IMR-90 (cell line): ENCODE results near the gene ADCY1. TPM values are rescaled to one million over a fixed set of nuclear protein-coding genes. Genes with fewer than 3 reads are reported as not detected.

Experiments
- ATAC-seq: fragments of 200-7000 bp; cut with Tn5 transposase; 2 replicates; pipeline ENCODE4 v1.9.1; 2020; ENCODE audit warnings: low read depth, mild to moderate bottlenecking, moderate library complexity
- BruUV-seq: library from RNA; stranded (reverse); fragments of 400-500 nt; replicated peaks from 2 replicates; lab custom pipeline; 2021; lab: Mats Ljungman, UMichigan
- CTCF ChIA-PET: fragments of 300-600 bp; formaldehyde crosslinking; extraction: SDS; loops from one replicate; lab custom pipeline; 2021; ENCODE audit warnings: antibody characterized with exemption; lab: Yijun Ruan, JAX
- POLR2A ChIA-PET: fragments of 300-600 bp; sonication (Branson Sonifier 250); formaldehyde crosslinking; loops from one replicate; lab custom pipeline; 2022; ENCODE audit warnings: antibody characterized with exemption; ENCODE audit not compliant: unreplicated experiment; lab: Charles Lee
- DNase-seq: peaks from one replicate; pipeline ENCODE4 v3.0.0; 2013
- H2AFZ ChIP-seq: replicated peaks from 2 replicates; pipeline ENCODE3; 2013; ENCODE audit warnings: low read length, mild to moderate bottlenecking; ENCODE audit not compliant: poor library complexity
- H2AK5ac ChIP-seq: 2 replicates; pipeline ENCODE4 v1.6.1; 2013; ENCODE audit warnings: low read depth, low read length, inconsistent platforms
- H2AK9ac ChIP-seq: replicated peaks from 2 replicates; pipeline ENCODE3; 2013; ENCODE audit warnings: mild to moderate bottlenecking, low read depth, low read length, moderate library complexity; ENCODE audit not compliant: poor library complexity
- H2BK120ac ChIP-seq: 2 replicates; pipeline ENCODE4 v1.6.1; 2013; ENCODE audit warnings: low read depth, low read length, inconsistent platforms
- H2BK15ac ChIP-seq: 3 replicates; pipeline ENCODE4 v1.6.1; 2013; ENCODE audit warnings: low read depth, low read length, inconsistent platforms
- H2BK20ac ChIP-seq: 2 replicates; pipeline ENCODE4 v1.6.1; 2013; ENCODE audit warnings: low read depth, mild to moderate bottlenecking, inconsistent platforms, low read length, moderate library complexity
- H2BK5ac ChIP-seq: 2 replicates; pipeline ENCODE4 v1.6.1; 2013; ENCODE audit warnings: mild to moderate bottlenecking, low read depth, low read length, inconsistent platforms; ENCODE audit not compliant: poor library complexity, severe bottlenecking
- H3K14ac ChIP-seq: replicated peaks from 2 replicates; pipeline ENCODE4 v1.6.1; 2013; ENCODE audit warnings: low read depth, low read length, inconsistent platforms
- H3K18ac ChIP-seq: 2 replicates; pipeline ENCODE4 v1.6.1; 2013; ENCODE audit warnings: low read depth, low read length, control low read depth
- H3K23ac ChIP-seq: 2 replicates; pipeline ENCODE4 v1.6.1; 2013; ENCODE audit warnings: low read depth, low read length, inconsistent platforms
- H3K27ac ChIP-seq: 2 replicates; pipeline ENCODE4 v1.5.1; 2013; ENCODE audit warnings: mild to moderate bottlenecking, control low read depth, low read length; ENCODE audit not compliant: insufficient read depth
- H3K27me3 ChIP-seq: 2 replicates; pipeline ENCODE4 v1.6.1; 2013; ENCODE audit warnings: low read length; ENCODE audit not compliant: control insufficient read depth, insufficient read depth
- H3K36me3 ChIP-seq: 2 replicates; pipeline ENCODE4 v1.6.1; 2013; ENCODE audit warnings: low read length, mixed read lengths; ENCODE audit not compliant: control insufficient read depth, insufficient read depth
- H3K4ac ChIP-seq: 2 replicates; pipeline ENCODE4 v1.6.1; 2013; ENCODE audit warnings: low read depth, low read length, inconsistent platforms
- H3K4me1 ChIP-seq: 2 replicates; pipeline ENCODE4 v1.6.1; 2013; ENCODE audit warnings: low read length, mixed read lengths; ENCODE audit not compliant: control insufficient read depth, insufficient read depth
- H3K4me2 ChIP-seq: 2 replicates; pipeline ENCODE4 v1.6.1; 2013; ENCODE audit warnings: low read depth, mild to moderate bottlenecking, control low read depth, low read length, moderate library complexity
- H3K4me3 ChIP-seq: 2 replicates; pipeline ENCODE4 v1.5.1; 2013; ENCODE audit warnings: low read depth, mild to moderate bottlenecking, control low read depth, low read length, moderate library complexity; ENCODE audit not compliant: insufficient read depth
- H3K56ac ChIP-seq: 2 replicates; pipeline ENCODE4 v1.6.1; 2013; ENCODE audit warnings: low read length, inconsistent platforms; ENCODE audit not compliant: insufficient read depth; ENCODE audit errors: extremely low read depth
- H3K79me1 ChIP-seq, 2 experiments: 2 replicates each; pipeline ENCODE4 v1.6.1; 2013; ENCODE audit warnings: low read length in 2 of 2, inconsistent platforms in 1 of 2, low read depth in 1 of 2
- H3K9ac ChIP-seq: 2 replicates; pipeline ENCODE4 v1.6.1; 2013; ENCODE audit warnings: low read depth, low read length, control low read depth
- H3K9me1 ChIP-seq: 2 replicates; pipeline ENCODE4 v1.6.1; 2013; ENCODE audit warnings: low read length, inconsistent platforms; ENCODE audit not compliant: insufficient read depth
- H3K9me3 ChIP-seq: 2 replicates; pipeline ENCODE4 v1.6.1; 2013; ENCODE audit warnings: low read length; ENCODE audit not compliant: control insufficient read depth, insufficient read depth
- H4K20me1 ChIP-seq: 2 replicates; pipeline ENCODE4 v1.6.1; 2013; ENCODE audit warnings: low read length, inconsistent platforms; ENCODE audit not compliant: insufficient read depth
- H4K5ac ChIP-seq: 2 replicates; pipeline ENCODE4 v1.6.1; 2013; ENCODE audit warnings: mild to moderate bottlenecking, low read depth, low read length, control low read depth
- H4K8ac ChIP-seq, 2 experiments: 2 replicates each; pipeline ENCODE4 v1.6.1; 2013; ENCODE audit warnings: low read depth in 2 of 2, low read length in 2 of 2, control low read depth in 1 of 2, inconsistent platforms in 1 of 2
- H4K91ac ChIP-seq: 2 replicates; pipeline ENCODE4 v1.6.1; 2013; ENCODE audit warnings: low read depth, low read length, inconsistent platforms; ENCODE audit not compliant: insufficient read depth
- BHLHE40 ChIP-seq: fragments of 150-350 bp; IDR thresholded peaks from 2 replicates; pipeline ENCODE4 v1.6.1; 2016; ENCODE audit warnings: mild to moderate bottlenecking, low read depth, low read length
- CEBPB ChIP-seq: IDR thresholded peaks from 2 replicates; pipeline ENCODE4 v1.6.1; 2012; ENCODE audit warnings: low read depth, low read length, improper control_type of control experiment
- CHD1 ChIP-seq: IDR thresholded peaks from 2 replicates; pipeline ENCODE4 v1.6.1; 2012; ENCODE audit warnings: low read depth, low read length, improper control_type of control experiment
- FOS ChIP-seq: fragments of 150-350 bp; IDR thresholded peaks from 2 replicates; pipeline ENCODE4 v1.6.1; 2016; ENCODE audit warnings: low read depth, low read length
- MAFK ChIP-seq: IDR thresholded peaks from 2 replicates; pipeline ENCODE4 v1.6.1; 2012; ENCODE audit warnings: low read depth, low read length, improper control_type of control experiment
- MAZ ChIP-seq: IDR thresholded peaks from 2 replicates; pipeline ENCODE4 v1.6.1; 2012; ENCODE audit warnings: low read depth, mild to moderate bottlenecking, low read length, improper control_type of control experiment, moderate library complexity, borderline replicate concordance
- MXI1 ChIP-seq: IDR thresholded peaks from 2 replicates; pipeline ENCODE4 v1.6.1; 2012; ENCODE audit warnings: low read depth, mild to moderate bottlenecking, low read length, moderate library complexity, borderline replicate concordance
- NFE2L2 ChIP-seq: fragments of 150-350 bp; IDR thresholded peaks from 2 replicates; pipeline ENCODE4 v1.6.1; 2016; ENCODE audit warnings: low read depth, mild to moderate bottlenecking, low read length
- POLR2A ChIP-seq: IDR thresholded peaks from 2 replicates; pipeline ENCODE4 v1.6.1; 2012; ENCODE audit warnings: mild to moderate bottlenecking, low read depth, low read length
- RAD21 ChIP-seq: IDR thresholded peaks from 2 replicates; pipeline ENCODE4 v1.6.1; 2012; ENCODE audit warnings: low read length, improper control_type of control experiment
- RCOR1 ChIP-seq: IDR thresholded peaks from 2 replicates; pipeline ENCODE4 v1.6.1; 2012; ENCODE audit warnings: mild to moderate bottlenecking, low read length, improper control_type of control experiment; ENCODE audit not compliant: insufficient replicate concordance
- RFX5 ChIP-seq: IDR thresholded peaks from 2 replicates; pipeline ENCODE4 v1.8.0; 2012; ENCODE audit warnings: low read depth, mild to moderate bottlenecking, low read length, moderate library complexity
- SMC3 ChIP-seq: fragments of 150-350 bp; IDR thresholded peaks from 2 replicates; pipeline ENCODE4 v1.6.1; 2016; ENCODE audit warnings: low read depth, mild to moderate bottlenecking, antibody characterized with exemption, low read length, moderate library complexity
- USF2 ChIP-seq: fragments of 150-350 bp; IDR thresholded peaks from 2 replicates; pipeline ENCODE4 v1.6.1; 2017; ENCODE audit warnings: mild to moderate bottlenecking, antibody characterized with exemption, low read length, low read depth
- WGBS, 2 experiments: methylation state at CpG; one replicate each; pipeline versions ENCODE4 v1.1.5 to v1.1.7; 2013; ENCODE audit warnings: missing lambda C conversion rate in 2 of 2; ENCODE audit not compliant: insufficient read length in 1 of 2; ENCODE audit errors: extremely low coverage in 2 of 2; 5-methylcytosine and 5-hydroxymethylcytosine counted together
- dilution Hi-C: fragments of 300-500 bp; cut with HindIII; formaldehyde crosslinking; loops from one replicate; pipeline ENCODE4 v1.14.3; 2018; ENCODE audit warnings: low sequenced_read_pairs; ENCODE audit not compliant: unreplicated experiment
- in situ Hi-C: fragments of 300-500 bp; cut with MboI; formaldehyde crosslinking; loops from 3 replicates; pipeline ENCODE4 v1.14.3; 2019; ENCODE audit warnings: low sequenced_read_pairs, inconsistent platforms, mixed read lengths
- intact Hi-C: fragments of 100-400 bp; cut with micrococcal nuclease; formaldehyde crosslinking; loops from 2 replicates; pipeline ENCODE4 v1.10.0; 2022
- polyA plus RNA-seq, 3 experiments: library from polyadenylated mRNA; depleted of rRNA; stranded (reverse); fragments of >200 nt; gene quantifications; 2 replicates each; pipeline ENCODE4 v1.2.3, GENCODE V29; 2012; ENCODE audit warnings: low replicate concordance in 1 of 3
- total RNA-seq: library from RNA; depleted of rRNA; stranded (reverse); fragments of >200 nt; gene quantifications from 2 replicates; pipeline ENCODE4 v1.2.3, GENCODE V29; 2012
- TF ChIP-seq, protein P1 (sequence below): fragments of 150-350 bp; IDR thresholded peaks from 2 replicates; pipeline ENCODE4 v1.6.1; 2016; ENCODE audit warnings: low read depth, mild to moderate bottlenecking, low read length, moderate library complexity, borderline replicate concordance

The ADCY1 gene
- total and polyA plus RNA-seq, 2 of the 4 experiments (the other 2 are of a cell fraction): 0.18 to 0.24 TPM

DNA sequence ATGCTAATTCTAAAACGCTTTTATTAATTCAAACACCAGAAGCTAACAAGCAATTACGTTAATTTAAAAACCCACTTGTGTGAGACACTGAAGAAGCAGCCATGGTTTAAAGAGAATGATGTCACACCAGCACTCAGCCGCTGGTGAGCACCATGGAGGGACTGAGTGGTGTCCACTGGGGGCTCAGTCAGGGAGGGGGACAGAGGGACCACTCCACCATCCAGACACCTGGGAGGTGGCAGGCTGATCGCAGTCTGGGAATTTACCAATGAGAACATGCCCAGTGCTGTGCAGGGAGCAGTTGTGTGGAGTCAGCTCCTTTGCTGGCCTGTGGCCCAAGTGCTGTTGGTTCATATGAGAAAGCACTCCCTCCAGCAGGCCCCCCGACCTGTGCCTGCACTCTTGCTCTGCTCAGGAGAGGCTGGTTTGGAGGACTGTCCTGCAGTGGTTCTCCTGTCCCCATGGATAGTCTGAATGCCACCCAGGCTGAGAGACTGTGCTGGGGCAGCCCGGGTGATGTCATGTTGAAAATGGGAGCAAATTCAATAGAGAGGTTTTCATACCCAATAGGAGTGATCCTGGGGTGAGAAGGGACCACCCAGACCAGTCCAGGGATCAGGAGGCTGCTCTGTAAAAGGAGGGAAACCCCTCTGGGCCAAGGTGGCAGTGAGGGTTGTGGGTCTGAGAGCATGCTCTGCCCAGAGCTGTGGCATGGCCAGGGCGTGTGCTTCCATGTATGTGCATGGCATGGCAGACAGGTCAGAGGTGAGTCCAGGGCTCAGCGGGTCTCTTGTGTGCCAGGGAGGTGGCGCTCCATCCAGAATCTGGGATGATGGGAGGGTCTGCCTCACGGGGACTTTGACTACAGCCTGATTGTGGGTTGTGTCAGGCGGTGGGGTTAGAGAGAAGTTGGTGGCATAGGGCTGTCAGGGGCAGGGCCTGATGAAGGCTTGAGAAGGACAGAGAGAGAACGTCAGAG is 12.7 kb downstream of the ADCY1 start:
- CTCF ChIA-PET: no interaction called here
- H4K5ac ChIP-seq: no peak overlapping the region
- no peak overlapping the region for H3K4me2 ChIP-seq
- no peak overlapping the region for H3K9ac ChIP-seq
- ATAC-seq: no peak
- no peak overlapping the region for H4K8ac ChIP-seq
- H2BK120ac ChIP-seq: no peak overlapping the region
- H3K4ac ChIP-seq: no peak overlapping the region
- H3K4me1 ChIP-seq: no peaks in the 10 kb centered on the region
- dilution Hi-C loops (no loop called here), intact Hi-C loops (no loop called here), in situ Hi-C loops (no loop called here)
- no peak overlapping the region for H3K23ac ChIP-seq
- H3K36me3 ChIP-seq: no peaks in the 10 kb centered on the region
- H3K79me1 ChIP-seq: no peaks in the 10 kb centered on the region
- peaks cover 15% of the 10 kb centered on the region for H3K27me3 ChIP-seq
- H3K4me3 ChIP-seq: no peak overlapping the region
- H3K56ac ChIP-seq: no peak overlapping the region
- H2BK20ac ChIP-seq: no peak overlapping the region
- H3K14ac ChIP-seq: no peak overlapping the region
- no peak overlapping the region for H3K27ac ChIP-seq
- no peak overlapping the region for H3K18ac ChIP-seq
- H2AK9ac ChIP-seq: no peak overlapping the region
- no peak overlapping the region for H2AK5ac ChIP-seq
- WGBS, 2 experiments: 67% methylated on average over 3 of the region's 12 CpGs; no CpG with 5 or more reads in 1 of the 2 experiments
- BruUV-seq: no TSS peak
- H3K9me3 ChIP-seq: no peaks in the 10 kb centered on the region
- POLR2A ChIA-PET: no interaction called here
- H2AFZ ChIP-seq: no peak overlapping the region
- H2BK5ac ChIP-seq: no peak overlapping the region
- no peaks in the 10 kb centered on the region for H4K20me1 ChIP-seq
- H2BK15ac ChIP-seq: no peak overlapping the region
- H3K9me1 ChIP-seq: no peaks in the 10 kb centered on the region
- no peak for DNase-seq
- no peak overlapping the region for H4K91ac ChIP-seq
- TF ChIP-seq NFE2L2: no peak
- no peak for TF ChIP-seq MAFK
- no peak for TF ChIP-seq FOS
- no peak for TF ChIP-seq RFX5
- no peak for TF ChIP-seq SMC3
- TF ChIP-seq POLR2A: no peak
- TF ChIP-seq BHLHE40: no peak
- TF ChIP-seq CEBPB: no peak
- no peak for TF ChIP-seq CHD1
- no peak for TF ChIP-seq MXI1
- TF ChIP-seq MAZ: no peak
- no peak for TF ChIP-seq RAD21
- TF ChIP-seq RCOR1: no peak
- TF ChIP-seq USF2: no peak
- TF ChIP-seq, protein P1, sequence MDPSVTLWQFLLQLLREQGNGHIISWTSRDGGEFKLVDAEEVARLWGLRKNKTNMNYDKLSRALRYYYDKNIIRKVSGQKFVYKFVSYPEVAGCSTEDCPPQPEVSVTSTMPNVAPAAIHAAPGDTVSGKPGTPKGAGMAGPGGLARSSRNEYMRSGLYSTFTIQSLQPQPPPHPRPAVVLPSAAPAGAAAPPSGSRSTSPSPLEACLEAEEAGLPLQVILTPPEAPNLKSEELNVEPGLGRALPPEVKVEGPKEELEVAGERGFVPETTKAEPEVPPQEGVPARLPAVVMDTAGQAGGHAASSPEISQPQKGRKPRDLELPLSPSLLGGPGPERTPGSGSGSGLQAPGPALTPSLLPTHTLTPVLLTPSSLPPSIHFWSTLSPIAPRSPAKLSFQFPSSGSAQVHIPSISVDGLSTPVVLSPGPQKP: no peak
